Fibroblast of skin of abdomen (primary cell): ENCODE measurements around the gene GOLGA8N.
A peak's percentile ranks its signal among the peaks of the same experiment; 100 is the strongest.

Experiments
- DNase-seq: peaks from one replicate; pipeline ENCODE4 v3.0.0-alpha.2; 2013

GOLGA8N gene

GRCh38 chr15:32651229-32651837, 58.1 kb downstream of the GOLGA8N start:
- DNase-seq: peak; percentile 78

DNA sequence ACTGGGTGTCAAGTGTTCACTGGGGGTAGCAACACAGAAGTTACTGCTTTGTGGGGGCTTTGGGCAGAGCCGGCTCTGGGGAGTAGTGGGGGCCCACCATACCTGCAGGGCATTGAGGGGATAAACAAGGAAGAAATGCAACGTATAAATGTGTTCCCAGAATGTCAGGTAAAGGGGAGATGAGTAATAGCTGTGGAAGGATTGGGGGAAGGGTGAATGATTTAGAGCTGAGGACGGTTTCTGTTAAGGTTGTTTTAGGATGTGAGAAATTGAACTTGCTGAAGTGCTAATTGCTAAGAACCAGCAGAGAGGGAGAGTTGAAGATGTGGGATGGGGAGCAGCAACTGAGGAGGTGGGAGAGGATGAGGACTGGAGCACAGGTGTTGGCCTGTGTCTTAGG, 58.9 kb downstream of the GOLGA8N start:
- no peak for DNase-seq

DNA sequence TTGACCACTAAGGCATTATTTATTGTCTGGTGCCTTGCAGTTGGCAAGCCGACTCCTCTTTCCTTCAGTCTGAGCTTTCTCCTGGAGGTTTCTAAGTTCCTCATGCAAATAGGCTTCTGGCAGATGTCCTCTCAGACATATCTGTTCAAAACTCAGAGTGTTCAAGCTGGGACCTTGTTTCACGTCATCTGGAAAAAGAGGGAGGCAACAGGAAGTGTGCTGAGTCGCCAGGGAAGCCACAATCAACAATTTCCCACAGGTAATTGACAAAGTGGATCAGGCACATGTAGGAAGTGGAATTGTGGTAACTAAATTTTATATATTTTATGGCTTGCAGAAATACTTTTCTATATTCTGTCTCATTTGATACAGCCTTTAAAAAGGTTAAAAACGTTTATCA, 62.8 kb downstream of the GOLGA8N start:
- no peak for DNase-seq

- no peak for DNase-seq
Observed at GRCh38 chr15:32656496-32656895, 63.2 kb downstream of the GOLGA8N start.
